ENCODE results near the gene MMP11.

Gene MMP11

GRCh38 chr22:23828800-23829680, 56.4 kb downstream of the MMP11 start:
- no peak for DNase-seq (ENCODE audit: low read depth, low spot score)

GRCh38 chr22:23829845-23830372, 57.3 kb downstream of the MMP11 start:
- DNase-seq (ENCODE audit: low read depth, low spot score), result no peak

GRCh38 chr22:23831261-23831660, 58.6 kb downstream of the MMP11 start:
- no peak for DNase-seq (ENCODE audit: low read depth, low spot score)

- no peak for DNase-seq (ENCODE audit: low read depth, low spot score)
Measured at GRCh38 chr22:23831781-23832180, 59.1 kb downstream of the MMP11 start.

GRCh38 chr22:23832226-23833016, 59.8 kb downstream of the MMP11 start:
- DNase-seq (ENCODE audit: low read depth, low spot score), result no peak

GRCh38 chr22:23833017-23833751, 60.5 kb downstream of the MMP11 start:
- no peak for DNase-seq (ENCODE audit: low read depth, low spot score)
